ENCODE measurements around the gene PLB1. TPM values are rescaled to one million over a fixed set of nuclear protein-coding genes. Genes with fewer than 3 reads are reported as not detected.

Gene PLB1, protein sequence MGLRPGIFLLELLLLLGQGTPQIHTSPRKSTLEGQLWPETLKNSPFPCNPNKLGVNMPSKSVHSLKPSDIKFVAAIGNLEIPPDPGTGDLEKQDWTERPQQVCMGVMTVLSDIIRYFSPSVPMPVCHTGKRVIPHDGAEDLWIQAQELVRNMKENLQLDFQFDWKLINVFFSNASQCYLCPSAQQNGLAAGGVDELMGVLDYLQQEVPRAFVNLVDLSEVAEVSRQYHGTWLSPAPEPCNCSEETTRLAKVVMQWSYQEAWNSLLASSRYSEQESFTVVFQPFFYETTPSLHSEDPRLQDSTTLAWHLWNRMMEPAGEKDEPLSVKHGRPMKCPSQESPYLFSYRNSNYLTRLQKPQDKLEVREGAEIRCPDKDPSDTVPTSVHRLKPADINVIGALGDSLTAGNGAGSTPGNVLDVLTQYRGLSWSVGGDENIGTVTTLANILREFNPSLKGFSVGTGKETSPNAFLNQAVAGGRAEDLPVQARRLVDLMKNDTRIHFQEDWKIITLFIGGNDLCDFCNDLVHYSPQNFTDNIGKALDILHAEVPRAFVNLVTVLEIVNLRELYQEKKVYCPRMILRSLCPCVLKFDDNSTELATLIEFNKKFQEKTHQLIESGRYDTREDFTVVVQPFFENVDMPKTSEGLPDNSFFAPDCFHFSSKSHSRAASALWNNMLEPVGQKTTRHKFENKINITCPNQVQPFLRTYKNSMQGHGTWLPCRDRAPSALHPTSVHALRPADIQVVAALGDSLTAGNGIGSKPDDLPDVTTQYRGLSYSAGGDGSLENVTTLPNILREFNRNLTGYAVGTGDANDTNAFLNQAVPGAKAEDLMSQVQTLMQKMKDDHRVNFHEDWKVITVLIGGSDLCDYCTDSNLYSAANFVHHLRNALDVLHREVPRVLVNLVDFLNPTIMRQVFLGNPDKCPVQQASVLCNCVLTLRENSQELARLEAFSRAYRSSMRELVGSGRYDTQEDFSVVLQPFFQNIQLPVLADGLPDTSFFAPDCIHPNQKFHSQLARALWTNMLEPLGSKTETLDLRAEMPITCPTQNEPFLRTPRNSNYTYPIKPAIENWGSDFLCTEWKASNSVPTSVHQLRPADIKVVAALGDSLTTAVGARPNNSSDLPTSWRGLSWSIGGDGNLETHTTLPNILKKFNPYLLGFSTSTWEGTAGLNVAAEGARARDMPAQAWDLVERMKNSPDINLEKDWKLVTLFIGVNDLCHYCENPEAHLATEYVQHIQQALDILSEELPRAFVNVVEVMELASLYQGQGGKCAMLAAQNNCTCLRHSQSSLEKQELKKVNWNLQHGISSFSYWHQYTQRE (N-terminal part only)
- polyA plus RNA-seq (2011; rRNA removed) = 1.4 and 1.6 TPM in 2 replicates
- 2.4 and 3.1 TPM in 2 replicates for polyA minus RNA-seq (2011; rRNA and poly(A)+ RNA removed)

- Histone ChIP-seq H3K4me3 (ENCODE audit: low read depth, low read length) (no peak within 1 kb of the TSS), H3K27me3 (ENCODE audit: control insufficient read depth, insufficient read depth, low read length) (peaks cover 34% of the 10 kb centered on the region), H3K27ac (ENCODE audit: low read depth, low read length) (no peak within 1 kb of the TSS), H3K9me3 (ENCODE audit: control insufficient read depth, insufficient read depth, low read length) (no peaks in the 10 kb centered on the region)
- ChIA-PET CTCF (no interaction called here), POLR2A (no interaction called here)
- TF ChIP-seq CTCF (IDR thresholded peaks at IDR 0.05; ENCODE audit: low read depth, low read length) = no peak
- DNase-seq (ENCODE audit: low read depth, low spot score) = no peak
Measured at GRCh38 chr2:28495551-28496250, at the start of gene PLB1. Gene PLB1 (plus strand): TSS chr2:28496060. CDS start chr2:28496115, 55 bp downstream.

DNA sequence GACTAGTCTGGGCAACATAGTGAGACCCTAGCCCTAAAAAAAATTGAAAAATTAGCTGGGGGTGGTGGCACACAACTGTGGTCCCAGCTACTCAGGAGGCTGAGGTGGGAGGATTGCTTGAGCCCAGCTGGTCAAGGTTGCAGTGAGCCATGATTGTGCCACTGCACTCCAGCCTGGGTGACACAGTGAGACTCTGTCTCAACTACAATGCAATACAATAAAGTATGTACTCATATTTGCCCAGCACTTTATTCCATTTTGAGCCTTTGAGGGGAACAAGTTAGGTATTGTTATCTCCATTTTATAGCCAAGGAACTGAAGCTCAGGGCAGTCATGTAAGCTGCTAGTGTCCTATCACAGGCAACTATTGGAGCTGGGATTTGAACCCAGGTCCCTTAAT is 49.3 kb upstream of the PLB1 start:
- H3K27ac ChIP-seq (ENCODE audit: low read depth, low read length) = peak overlapping the region; percentile 89
- no peaks in the 10 kb centered on the region for H3K27me3 ChIP-seq (ENCODE audit: control insufficient read depth, insufficient read depth, low read length)
- no peak for TF ChIP-seq CTCF (IDR thresholded peaks at IDR 0.05; ENCODE audit: low read depth, low read length)
- ChIA-PET CTCF (interaction anchor here (1.1 to 1.5 kb wide), 2 partner anchors 554 to 723 kb away, joined by 3 to 5 read pairs; no protein-coding TSS in a partner anchor), POLR2A (interaction anchor here (0.6 to 1.6 kb wide), 5 partner anchors 17 to 632 kb away, joined by 3 to 5 read pairs (median 4); partner anchors contain the start of gene FOSL2)
- H3K9me3 ChIP-seq (ENCODE audit: control insufficient read depth, insufficient read depth, low read length) = no peaks in the 10 kb centered on the region; the same call in 1 of the 2 replicates
- no peak for DNase-seq (ENCODE audit: low read depth, low spot score)
- H3K4me3 ChIP-seq (ENCODE audit: low read depth, low read length) = no peak overlapping the region

GRCh38 chr2:28447086-28447485 is 48.8 kb upstream of the PLB1 start:
- ChIA-PET POLR2A (no interaction called here), CTCF (interaction anchor here (1.1 to 1.5 kb wide), 2 partner anchors 554 to 724 kb away, joined by 3 to 5 read pairs; no protein-coding TSS in a partner anchor)
- Histone ChIP-seq H3K27me3 (ENCODE audit: control insufficient read depth, insufficient read depth, low read length) (no peaks in the 10 kb centered on the region), H3K4me3 (ENCODE audit: low read depth, low read length) (no peak overlapping the region), H3K27ac (ENCODE audit: low read depth, low read length) (peak overlapping the region; percentile 89), H3K9me3 (ENCODE audit: control insufficient read depth, insufficient read depth, low read length) (no peaks in the 10 kb centered on the region; the same call in 1 of the 2 replicates)
- no peak for TF ChIP-seq CTCF (IDR thresholded peaks at IDR 0.05; ENCODE audit: low read depth, low read length)
- DNase-seq (ENCODE audit: low read depth, low spot score) = no peak

DNA sequence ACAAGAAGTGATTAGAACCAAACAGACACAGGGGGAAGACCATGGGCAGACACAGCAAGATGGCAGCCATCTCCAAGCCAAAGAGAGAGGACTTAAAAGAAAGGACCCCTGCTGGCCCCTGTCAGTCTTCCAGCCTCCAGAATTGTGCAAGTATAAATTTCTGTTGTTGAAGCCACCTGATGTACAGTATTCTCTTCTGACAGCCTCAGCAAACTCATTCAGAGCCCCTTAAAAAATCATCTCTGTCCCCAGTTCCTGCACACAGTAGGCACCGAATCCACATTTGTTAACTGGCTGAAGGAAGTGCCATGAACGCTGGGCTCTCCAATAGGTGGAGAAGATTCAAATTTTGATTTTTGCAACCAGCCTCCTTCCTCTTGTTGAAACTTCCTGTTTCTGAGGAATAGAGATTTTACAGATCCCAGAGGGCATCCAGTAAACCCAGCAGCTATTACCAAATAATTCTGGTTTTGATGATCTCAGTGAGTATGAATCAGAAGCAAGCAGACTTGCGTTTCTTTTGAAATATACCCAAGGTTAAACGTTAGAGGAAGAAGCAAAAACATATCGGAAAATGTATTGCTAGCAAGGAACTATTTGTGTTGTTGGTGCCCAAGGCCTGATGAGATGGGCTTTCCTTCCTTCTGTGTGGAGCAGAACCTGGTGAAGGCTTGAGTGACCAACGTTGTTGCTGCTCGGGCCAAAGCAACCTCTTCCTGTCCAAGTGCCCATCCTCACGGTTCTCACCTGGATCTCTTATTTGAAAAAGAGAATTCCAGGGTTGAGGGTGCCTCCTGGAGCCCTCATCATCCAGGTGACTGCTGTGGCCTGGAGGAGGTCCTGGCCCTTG is 47.7 kb upstream of the PLB1 start:
- TF ChIP-seq CTCF (IDR thresholded peaks at IDR 0.05; ENCODE audit: low read depth, low read length) = no peak
- DNase-seq (ENCODE audit: low read depth, low spot score) = peak; percentile 61
- ChIA-PET POLR2A (no interaction called here), CTCF (no interaction called here)
- peak overlapping the region; percentile 82 for H3K27ac ChIP-seq (ENCODE audit: low read depth, low read length)
- no peak overlapping the region for H3K4me3 ChIP-seq (ENCODE audit: low read depth, low read length)
- H3K9me3 ChIP-seq (ENCODE audit: control insufficient read depth, insufficient read depth, low read length) = no peaks in the 10 kb centered on the region; the same call in 1 of the 2 replicates
- H3K27me3 ChIP-seq (ENCODE audit: control insufficient read depth, insufficient read depth, low read length) = no peaks in the 10 kb centered on the region
